HAP-1 (cell line): ENCODE results near the gene ENOX1.

Experiments used
- DNase-seq, 2 experiments: peaks; one replicate each; pipeline ENCODE4 v3.0.0-alpha.2; 2016 to 2020; ENCODE audit warnings: low spot score in 2 of 2
- H3K27me3 ChIP-seq: fragments of 250-450 bp; sonication (Bioruptor Pico); 2 replicates; pipeline ENCODE4 v1.5.1; 2020; ENCODE audit warnings: low read depth, mild to moderate bottlenecking, moderate library complexity
- H3K36me3 ChIP-seq: fragments of 250-450 bp; sonication (Bioruptor Pico); replicated peaks from 2 replicates; pipeline ENCODE4 v1.5.1; 2020; ENCODE audit warnings: mild to moderate bottlenecking
- H3K4me1 ChIP-seq: fragments of 250-450 bp; sonication (Bioruptor Pico); 2 replicates; pipeline ENCODE4 v1.5.1; 2020; ENCODE audit warnings: mild to moderate bottlenecking
- H3K4me3 ChIP-seq: fragments of 250-450 bp; sonication (Bioruptor Pico); 2 replicates; pipeline ENCODE4 v1.5.1; 2020; ENCODE audit warnings: mild to moderate bottlenecking, moderate library complexity
- H3K9me3 ChIP-seq: fragments of 250-450 bp; sonication (Bioruptor Pico); 2 replicates; pipeline ENCODE4 v1.5.1; 2020; ENCODE audit warnings: mild to moderate bottlenecking, moderate library complexity
- in situ Hi-C: fragments of 300-500 bp; cut with MboI; formaldehyde crosslinking; loops from 3 replicates; pipeline ENCODE4 v1.14.3; 2020; ENCODE audit warnings: low sequenced_read_pairs, inconsistent platforms, mixed read lengths

ENOX1 gene

DNA sequence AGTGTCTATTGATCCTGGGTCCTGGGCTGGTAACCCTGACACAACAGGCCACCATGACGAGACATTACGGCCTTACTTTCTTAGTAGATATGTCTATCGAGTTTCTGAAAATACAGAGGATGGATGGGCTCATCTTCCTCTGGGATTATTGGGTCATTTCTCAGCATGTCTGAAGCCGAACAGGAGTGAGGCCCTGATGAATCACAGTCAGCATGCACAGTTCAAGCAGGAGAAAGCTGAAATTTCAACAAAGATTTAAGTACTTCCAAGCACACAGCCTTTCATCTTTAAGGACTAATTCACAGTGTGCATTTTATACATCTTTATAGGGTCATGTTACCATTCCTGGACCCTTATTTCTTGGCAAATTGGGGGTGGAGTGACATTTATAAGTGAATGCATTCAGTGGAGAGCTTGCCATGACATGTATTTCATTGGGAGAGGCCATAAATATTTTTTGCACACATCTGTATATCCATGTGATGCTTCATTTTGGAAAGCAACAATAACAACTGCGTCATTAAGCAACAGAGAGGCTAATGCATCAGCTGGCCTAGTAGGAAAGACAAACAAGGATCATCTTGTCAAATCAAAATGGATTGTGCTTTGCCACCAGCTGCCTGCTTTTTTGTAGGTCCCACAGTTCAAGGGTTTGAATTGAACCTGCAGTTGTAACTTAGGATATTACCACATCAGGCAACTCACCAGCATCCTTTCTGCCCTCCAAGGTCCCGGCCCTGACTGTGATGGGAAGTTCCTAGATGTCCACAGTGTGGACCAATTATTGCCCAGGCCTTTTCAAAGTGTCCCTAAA, 619.9 kb downstream of the ENOX1 start:
- in situ Hi-C loops = no loop called here
- no peak overlapping the region for H3K4me3 ChIP-seq
- no peaks in the 10 kb centered on the region; the same call in 1 of the 2 replicates for H3K27me3 ChIP-seq
- DNase-seq = no peak
- no peaks in the 10 kb centered on the region for H3K9me3 ChIP-seq
- 0 out of 2 replicates have a peak, but pooled peaks cover 2% of the 10 kb centered on the region for H3K4me1 ChIP-seq
- no peaks in the 10 kb centered on the region for H3K36me3 ChIP-seq
